Middle frontal gyrus (tissue), 1 donor: ENCODE data around the gene SNX14.

ENCODE experiments used
- DNase-seq: peaks from one replicate; pipeline ENCODE4 v3.0.0-alpha.2; 2015; ENCODE audit warnings: low spot score; ENCODE audit errors: extremely low spot score

Gene SNX14

DNA sequence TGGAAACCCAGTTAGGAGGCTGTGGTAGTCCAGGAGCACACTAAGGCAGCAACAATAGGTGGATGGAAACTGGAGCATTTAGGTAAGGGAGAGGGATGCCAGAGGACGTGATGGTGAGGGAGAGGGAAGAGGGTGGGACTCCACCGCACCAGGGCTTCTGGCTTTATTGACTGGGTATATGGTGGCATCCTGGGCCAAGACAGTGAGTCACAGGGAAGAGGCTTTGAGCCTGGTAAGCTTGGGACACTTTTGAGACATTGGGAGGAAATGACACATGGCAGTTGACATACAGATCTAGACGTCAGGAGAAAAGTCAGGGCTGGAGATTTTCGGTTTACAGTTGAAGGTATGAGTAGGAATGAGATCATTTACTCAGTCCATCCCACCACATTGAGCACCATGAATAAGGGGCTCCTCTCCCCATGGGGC lies 128.9 kb downstream of the SNX14 start:
- no peak for DNase-seq

DNA sequence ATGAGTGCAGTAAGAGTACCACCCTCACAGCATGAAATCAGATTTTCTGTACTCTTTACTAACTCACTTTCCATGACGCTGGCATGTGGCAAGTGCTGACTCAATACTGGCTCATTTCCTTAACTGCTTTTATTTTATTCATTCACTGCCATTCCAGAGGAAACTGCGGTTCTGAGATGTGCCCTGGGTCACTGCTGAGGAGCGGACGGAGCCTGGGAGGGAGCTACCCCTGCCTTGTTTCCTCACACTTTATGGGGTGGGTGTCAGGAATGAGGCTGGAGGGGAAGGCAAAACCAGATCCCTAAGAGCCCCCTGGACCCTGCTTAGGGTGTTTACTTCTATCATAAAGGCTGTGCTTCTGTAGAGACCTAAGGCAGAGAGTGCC lies 129.4 kb downstream of the SNX14 start:
- DNase-seq: no peak

DNA sequence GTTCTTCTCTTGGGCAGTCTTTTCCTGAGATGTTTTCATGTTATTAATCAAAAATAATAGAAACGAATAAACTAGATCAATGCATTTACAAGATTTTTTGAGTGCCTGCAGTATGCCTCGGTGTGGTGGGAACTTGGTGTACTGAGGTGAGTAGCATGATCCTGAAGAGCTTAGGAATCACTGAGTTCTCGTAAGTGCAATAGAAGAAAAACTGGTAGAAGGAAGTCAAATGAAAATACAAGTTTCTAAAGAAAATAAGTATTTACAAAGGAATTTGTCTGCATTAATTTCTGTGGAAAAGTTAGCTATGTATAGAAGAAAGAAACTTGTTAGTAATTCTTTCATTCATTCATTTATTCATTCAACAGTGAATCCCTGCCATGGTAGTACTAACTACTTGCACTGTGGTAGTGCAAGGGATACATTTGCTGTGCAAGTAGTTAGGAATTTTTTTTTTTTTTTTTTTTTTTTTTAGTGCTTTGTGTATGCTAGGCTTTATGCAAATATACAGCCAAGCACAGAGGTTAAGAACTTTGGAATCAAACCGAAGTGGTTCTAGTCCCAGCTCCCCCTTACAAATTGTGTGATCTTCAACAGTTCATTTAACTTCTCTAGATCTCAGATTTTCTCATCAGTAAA lies 129.9 kb downstream of the SNX14 start:
- no peak for DNase-seq

DNA sequence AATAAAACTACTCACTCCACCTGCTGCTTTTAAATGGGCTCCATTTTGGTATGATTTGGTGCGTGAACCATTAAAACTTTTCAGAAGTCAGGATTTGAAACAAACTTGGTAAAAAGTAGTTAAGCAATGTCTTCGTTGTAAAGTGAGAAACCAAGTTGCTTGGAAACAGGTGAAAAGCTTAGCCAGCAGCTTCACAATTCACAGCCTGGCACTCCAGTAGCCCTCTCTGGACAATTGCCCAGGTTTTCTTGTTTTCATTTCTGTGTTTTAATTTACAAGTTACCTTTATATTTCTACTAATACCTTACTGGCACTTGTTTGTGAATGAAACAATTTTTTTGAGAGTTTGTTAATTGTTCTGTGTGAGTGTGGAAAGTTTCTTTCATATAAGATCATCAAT lies 131.0 kb downstream of the SNX14 start:
- no peak for DNase-seq

DNA sequence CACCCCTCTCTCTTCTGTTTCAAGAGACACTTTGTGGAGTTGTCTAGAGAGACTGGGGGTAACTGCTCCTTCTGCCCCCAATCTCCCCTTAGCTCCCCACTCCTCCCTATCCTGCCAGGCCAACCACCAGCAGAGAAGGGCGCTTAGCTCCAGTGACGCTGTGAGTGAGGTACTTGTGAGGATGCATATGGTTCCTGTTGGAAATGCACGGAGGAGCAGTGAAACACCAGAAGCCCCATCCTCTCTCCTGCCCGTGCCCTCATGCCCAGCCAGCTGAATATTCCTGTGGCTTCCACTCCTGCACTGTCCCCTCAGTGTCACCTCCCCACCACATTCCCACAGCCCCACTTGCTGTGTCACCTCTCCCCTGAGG lies 131.9 kb downstream of the SNX14 start:
- DNase-seq: no peak

DNA sequence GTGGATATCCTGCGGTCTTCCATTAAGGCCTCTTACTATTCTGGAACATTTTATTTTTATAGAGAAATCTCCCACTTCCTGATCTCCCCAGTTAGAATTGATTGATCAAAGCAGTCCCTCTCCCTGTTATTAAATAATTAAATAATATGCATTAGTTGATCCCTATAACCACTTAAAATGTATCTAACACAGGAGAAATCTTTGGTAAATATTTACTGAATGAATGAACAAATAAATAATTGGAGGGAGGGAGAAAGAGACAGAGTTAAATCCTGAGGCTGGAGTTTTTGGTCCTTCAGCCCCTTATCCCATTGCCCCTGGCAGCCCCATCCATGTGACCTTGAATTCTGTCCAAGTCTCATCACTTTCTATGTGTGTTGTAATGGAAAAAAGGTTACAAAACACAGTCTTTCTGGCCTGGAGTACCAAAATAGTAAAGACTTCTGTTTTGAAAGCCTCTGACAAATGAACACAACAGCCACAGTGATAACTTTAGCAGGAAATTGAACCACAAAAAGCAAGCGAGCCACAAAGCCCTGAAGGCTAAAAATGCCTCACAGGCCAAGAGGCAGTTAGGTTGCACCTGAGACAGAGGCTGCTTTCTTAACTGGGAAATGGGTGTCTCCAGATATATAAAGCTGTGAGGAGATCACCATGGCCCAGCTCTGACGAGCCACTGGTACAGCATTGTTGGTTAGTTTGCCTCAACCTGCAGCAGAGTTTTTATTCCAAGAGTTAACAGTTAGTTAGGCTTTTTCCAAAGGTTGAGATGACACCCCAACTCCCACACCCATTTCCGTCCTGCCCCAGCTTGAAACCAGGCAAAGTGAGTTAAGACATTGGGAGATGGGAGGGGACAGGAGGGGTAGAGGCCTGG lies 132.5 kb downstream of the SNX14 start:
- no peak for DNase-seq

DNA sequence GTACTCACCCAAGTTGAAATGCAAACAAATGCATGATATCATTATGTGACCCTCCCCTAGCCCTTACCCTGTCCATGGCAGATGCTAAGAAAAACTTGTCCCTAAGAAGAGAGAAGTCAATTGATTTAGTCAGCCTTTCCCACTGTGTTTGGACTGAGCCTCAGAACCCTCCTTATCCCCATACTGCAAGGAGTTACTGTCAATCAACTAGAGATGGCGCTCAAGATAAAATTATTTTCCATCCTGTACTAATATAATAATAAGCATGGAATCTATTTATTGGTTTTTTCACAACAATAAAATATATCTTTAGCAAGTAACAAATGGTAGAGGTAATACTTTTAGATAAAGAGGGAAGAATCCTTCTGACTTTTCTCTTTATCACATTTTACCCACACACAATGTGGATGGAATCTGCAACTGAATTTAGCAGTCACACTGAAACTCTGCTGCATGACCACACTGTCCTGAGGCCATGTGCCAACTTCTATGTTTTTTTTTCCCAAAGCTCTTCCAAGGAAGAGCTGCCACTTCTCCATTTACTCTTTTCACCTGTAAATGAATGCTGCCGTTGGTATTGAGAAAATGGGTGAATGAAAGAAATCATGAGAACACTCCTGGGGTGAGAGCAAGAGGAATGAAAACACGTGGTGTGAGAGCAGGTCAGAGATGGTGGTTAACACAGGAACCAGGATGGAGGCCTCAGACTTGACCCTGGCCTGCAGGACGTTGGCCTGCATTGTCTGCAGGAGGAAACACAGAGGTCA lies 133.3 kb downstream of the SNX14 start:
- no peak for DNase-seq

DNA sequence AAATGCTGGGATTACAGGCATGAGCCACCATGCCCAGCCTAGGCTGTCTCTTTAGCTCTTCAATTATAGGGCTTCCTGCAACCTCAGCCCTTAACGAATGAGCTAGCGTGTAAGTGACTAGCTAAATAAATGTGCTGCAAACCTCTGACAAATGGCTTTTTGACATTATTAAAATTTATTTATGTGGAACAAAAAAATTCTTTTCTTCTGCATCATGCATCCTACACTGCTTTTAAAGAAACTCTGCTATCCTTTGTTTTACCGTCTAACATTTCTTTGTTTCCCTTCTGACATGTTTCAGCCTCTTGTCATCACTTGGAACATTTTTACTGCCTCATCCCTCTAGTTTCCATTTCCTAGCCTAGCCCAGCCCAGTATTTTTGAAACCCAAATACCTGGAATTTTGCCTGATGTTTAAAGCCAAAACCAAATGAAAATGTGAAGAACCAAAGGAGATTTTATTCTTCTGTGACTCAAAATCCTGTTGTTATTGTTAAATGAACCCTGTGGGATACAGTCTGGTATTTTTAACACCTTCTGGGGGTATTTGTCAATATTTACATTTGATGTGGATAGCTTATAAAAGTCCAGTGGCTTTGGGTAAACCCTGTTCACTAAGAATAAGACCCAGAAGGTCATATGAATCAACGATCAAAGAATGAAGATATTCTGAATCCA lies 134.3 kb downstream of the SNX14 start:
- DNase-seq: no peak

DNA sequence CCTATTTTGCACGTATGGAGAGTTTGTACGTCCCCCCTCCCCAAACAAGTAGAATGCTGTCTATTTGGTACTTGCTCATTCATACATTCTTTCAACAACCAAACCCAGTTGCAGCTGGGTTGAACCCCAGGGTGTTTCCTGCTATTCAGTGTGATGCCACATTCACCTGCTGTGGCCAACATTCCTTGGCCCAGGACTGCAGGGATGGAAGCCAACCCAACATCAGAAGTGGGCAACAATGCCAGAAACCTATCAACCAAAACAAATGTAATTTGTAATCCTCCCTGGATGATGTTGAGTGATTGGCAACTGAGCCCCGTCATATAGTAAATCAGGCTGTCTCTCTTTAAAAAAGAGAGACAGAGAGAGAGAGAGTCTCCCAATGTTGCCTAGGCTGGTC lies 134.9 kb downstream of the SNX14 start:
- DNase-seq: no peak

DNA sequence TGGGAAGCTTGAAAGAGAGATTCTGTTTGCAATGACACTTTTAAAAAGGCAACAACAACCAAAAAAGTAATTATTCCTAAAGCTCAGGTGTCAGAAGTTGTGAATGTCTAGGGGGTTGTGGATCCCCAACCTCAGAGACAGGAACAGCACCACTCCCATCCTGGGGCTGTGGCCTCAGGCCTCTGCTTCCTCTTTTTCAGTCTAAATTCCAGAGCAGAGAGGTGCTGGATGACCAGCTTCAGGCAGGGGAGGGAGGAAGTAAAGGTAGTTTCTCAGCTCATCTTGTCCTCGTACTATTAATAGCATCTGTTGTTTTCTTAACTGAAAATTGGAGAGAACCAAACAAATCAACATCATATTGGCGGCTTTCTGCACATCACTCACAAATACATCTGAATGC lies 135.5 kb downstream of the SNX14 start:
- DNase-seq: no peak

DNA sequence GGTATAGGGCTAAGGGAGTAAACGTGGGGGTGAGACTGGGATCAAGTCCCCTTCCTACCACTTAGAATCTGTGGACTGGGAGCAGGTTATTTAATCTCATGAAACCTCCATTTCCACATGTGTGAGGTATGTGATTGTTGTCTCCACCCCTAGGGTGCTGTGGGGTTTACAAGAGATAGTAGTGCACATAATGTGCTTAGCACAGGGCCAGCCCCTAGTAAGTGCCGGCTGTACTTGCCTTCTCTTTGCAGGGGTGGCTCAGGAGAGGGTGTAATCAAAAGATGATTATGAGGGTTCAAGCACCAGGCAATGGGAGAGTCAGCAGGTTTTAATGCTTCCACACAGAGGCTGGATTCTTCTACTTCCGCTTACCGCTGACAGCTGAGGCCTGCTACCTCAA lies 136.9 kb downstream of the SNX14 start:
- no peak for DNase-seq
